NCI-H1930 (cell line): Measurements from ENCODE around the gene ARID1A.
"Not testable (repeated sequence)": the region's sequence is repeated elsewhere in the genome, so short reads cannot be mapped to it uniquely, and the experiment has no call there.

ENCODE experiments used
- DNase-seq, 2 experiments: peaks; one replicate each; lab custom pipeline; 2025; lab: John Stamatoyannopoulos, UW

The ARID1A gene

DNA sequence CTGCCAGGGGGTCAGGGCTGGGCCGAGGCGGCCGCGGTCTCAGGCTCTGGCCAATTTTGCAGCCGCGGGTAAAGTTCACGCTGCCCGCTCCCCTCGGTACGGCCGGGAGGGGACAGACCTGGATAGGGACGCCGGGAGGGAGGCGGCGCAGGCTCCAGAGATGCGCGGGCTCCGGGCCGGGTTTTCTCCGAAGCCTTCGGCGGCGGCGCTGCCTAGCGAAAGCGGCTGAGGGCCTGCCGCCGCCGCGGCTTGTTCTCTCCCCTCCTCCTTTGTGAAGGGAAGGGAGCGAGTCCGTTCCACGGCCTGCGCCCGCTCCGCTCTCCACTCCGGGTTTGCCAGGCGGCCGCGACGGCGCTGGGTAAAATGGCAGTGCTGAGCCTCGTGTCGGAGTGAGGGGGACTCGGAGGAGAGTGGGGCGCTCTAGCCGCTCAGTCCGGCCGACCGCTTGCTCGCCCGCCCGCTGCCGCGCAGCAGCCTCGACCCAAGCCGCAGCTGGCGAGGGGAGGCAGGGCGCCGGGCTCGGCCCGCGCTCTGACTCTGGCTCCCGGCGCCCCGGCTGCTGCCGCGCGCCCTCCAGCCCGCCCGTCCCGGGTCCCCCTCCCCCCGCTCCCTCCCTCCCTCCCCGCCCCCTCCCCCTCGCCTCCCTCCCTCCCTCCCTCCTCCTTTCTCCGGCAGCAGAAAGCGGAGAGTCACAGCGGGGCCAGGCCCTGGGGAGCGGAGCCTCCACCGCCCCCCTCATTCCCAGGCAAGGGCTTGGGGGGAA lies at the start of gene ARID1A:
ARID1A (plus strand) TSS at position 660 of the 763 bp plus-strand sequence. CDS start 389 bp downstream, outside the sequence.
- peak; percentile 88 to 93 for DNase-seq

DNA sequence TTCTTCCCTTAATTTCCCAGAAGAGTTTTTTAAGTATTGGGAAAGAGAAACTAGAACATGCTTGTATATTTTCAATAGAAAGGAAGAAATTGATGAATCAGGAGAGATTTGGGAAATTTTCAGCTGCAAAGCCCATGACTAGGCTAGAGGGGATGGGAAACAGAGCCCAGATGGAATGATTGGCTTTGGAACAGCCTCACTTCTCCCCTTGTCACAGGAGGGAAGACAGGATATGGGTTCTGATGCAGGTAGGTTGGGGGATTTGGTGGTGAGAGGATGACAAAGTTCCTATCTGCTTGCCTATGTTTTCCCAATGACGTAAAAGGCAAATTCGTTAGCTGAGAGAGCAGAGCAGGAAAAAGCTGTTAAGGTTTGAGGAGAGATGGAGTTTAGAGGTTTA lies 31.0 kb upstream of the ARID1A start:
- no peak for DNase-seq

DNA sequence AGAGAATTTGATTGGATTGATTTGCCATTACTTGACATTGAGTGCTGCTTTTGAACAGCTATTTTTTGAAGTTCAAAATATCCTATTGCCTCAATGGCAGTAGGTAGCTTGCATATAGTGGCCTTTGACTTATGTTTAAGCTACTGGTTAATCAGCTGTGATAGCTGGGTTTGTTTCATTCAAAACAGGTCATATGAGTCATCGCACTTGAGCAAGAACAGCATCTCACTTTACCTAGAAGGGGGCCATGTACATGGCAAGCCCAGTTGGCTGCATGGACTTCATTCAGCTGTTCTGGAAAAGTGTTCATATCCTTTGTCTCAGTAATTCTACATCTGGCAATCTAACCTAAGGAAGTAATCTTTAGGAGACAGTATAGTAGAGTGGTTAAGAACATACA lies 29.0 kb upstream of the ARID1A start:
- DNase-seq: no peak

DNA sequence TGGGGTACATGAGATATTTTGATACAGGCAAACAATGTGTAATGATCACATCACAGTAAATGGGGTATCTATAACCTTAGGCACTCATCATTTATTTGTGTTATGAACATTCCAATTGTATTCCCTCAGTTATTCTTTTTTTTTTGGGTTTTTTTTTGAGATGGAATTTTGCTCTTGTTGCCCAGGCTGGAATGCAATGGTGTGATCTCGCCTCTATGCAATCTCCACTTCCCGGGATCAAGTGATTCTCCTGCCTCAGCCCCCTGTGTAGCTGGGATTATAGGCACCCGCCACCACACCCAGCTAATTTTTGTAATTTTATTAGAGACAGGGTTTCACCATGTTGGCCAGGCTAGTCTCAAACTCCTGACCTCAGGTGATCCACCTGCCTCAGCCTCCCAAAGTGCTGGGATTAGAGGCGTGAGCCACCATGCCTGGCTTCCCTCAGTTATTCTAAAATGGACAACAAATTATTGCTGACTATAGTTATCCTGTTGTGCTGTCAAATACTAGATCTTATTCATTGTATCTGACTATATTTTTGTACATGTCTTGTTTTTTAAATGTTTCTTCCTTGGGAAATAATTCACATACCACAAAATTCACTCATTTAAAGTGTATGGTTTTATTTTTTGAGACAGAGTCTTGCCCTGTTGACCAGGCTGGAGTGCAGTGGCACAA lies 27.6 kb upstream of the ARID1A start:
- not testable (repeated sequence) for DNase-seq

DNA sequence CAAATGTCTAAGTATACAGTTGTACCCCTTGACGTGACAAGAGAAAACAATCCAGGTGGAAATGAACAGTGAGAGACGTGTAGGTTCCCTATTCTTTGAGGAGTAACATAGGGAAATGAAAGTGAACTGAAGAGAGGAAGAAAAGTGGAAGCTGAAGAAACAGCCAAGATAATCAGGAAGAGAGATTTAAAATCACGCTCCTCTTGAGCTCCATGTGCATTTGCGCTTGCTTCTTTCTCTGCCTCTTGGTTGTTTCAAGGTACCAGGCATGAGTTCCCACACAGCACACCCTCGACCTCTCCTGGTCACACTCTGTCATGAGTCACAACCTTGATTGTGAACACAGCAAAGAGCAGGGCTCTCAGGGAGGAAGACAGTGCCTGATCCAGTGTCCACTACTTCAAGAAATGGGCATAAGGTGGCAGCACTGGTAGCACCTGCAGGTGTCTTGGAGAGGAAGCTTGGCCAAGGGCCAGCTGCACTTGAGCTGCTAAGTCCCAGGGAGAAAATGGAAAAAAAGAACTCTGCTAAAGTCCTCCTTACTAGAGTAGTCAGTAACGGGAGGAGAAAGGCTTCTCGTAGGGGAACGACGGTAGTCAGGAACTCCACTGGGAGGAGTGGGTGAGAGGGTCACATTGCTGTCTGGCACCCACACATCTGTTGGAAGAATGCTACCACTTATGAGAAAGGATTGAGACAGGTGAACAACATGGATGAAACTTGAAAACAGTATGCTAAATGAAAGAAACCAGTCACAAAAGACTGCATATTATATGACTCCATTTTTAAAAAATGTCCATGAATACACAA lies 18.3 kb upstream of the ARID1A start:
- DNase-seq: peak in 1 of 2 experiments; percentile 37

DNA sequence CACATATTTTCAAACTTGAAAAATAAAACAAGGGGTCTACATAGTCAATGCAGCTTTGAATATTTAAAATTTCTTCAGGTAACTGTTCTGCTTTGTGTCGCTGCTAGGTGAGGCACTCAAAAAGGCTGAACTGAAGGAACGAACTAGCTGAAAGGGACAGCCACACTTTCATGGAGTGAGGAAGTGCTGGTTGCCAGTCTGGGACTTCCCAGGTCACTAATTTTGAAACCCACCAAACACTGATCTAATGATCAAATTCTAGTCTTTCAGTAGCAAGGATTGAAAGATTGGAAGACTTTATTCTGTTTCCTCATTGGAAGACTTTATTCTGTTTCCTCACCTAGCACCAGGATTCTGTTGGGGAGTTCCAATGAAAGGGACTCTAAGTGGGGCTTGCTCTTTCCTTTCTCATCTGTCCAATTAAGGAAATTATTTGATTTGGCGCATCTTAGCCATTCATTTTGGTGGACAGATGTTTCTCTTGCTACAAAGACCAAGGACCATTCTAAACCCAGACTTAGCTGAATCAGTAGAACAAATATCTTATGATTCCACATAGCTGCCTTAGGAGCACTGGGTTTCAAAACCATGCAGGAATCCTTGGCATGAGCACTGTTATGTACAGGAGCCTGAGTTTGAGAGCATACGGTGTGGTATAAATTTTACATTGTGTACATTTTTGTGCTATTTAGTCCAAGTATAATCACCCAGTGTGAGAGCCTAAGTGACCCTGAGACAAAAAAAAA lies 10.9 kb upstream of the ARID1A start:
- DNase-seq: no peak

DNA sequence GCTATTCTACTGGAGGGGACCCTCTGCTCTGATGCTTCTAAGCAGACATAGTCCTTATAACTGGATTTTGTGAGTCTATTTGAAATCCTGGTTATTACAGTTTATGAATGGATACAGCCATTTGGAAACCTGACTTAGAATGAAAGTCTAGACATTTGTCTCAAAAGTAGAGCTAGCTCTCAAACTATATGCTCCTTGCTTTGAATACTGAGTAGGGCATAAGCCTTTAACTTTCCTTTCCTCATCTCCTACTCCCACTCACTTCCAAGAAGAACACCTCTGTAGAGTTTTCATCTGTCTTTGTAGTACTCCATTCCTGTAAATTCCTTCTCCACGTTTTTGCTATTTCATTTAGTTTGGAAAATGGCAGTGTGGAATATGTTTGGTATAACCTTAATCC lies 9.0 kb upstream of the ARID1A start:
- no peak for DNase-seq

DNA sequence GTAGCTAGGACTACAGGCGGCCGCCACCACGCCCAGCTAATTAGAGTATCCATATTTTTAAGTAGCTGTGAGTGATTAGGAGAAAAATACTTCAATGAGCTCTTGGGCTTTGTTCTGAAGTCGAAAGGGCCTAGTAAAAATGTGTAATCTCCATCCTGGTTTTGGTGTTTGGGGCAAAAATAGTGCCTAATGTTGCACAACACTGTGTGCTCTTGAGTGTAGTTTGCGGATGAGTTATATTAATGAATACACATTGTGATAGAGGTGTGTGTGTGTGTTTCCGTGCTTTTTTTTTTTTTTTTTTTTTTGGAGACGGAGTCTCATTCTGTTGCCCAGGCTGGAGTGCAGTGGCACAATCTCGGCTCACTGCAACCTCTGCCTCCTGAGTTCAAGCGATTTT lies 6.3 kb upstream of the ARID1A start:
- DNase-seq: no peak

DNA sequence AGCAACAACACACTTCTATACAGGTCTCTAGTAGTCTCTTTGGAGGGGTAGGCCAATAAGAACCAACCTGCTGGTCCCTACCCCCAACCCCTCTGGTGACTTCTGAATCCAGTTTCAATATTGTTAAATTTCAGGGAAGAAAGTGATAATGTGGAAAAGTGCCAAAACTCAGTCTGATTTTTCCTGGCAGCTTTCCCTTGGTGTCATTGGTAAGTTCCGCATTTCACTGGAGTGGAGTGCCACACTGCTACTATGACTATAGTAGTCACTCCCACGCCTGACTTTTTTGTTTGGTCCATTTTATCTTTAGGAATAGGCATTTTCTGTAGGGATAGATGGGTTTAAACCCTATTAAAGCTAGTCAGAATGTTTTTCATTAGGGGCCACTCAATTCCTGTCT lies 5.7 kb upstream of the ARID1A start:
- no peak for DNase-seq

DNA sequence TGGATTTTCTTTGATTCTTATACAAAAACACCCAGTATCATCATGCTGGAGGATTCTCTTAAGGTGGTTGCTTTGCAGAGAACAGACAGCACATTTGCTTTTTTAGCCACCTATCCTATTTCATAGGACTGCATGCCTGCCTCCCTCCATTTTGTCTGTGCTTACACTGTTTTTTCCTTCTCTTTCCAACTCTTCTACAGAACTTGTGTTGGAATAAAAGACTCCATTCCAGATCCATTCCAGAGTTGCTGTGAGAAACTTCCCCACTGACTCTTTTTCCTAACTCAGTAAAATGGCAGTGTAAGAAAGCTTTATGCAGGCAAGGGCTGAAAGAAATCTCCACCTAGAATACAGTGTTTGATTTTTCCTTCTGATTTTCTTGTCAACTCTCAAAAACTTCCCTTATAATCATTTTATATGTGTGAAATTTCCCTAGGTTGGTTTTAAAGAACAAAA lies 5.2 kb upstream of the ARID1A start:
- no peak for DNase-seq

DNA sequence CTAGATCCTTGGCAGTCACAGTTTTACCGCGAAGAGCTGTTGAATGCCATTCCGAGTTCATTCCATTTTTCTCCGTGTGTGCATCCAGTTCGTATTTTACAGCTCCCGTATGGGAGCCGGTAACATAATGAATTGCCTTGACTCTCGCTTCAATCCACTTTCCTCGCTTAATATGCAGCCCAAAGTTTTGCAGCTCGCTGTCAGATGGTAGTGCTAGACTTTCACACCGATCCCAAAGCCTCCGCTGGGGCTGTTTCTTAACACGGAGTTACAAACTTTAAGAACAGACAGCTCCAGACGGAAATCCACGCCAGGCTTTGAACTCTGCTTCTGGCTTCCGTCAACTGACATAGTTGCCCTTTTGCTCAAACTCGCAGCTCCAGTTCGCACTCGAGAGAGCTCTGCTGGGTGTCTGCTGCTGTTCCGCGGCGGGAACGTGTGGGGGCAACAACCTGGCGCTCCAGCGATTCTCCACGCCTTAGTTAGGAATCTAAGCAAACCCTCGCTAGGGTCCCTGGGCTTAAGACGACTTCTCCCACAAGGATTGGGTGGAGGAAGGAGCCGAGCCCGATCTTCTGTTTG lies 3.5 kb upstream of the ARID1A start:
- peak; percentile 74 to 87 for DNase-seq

DNA sequence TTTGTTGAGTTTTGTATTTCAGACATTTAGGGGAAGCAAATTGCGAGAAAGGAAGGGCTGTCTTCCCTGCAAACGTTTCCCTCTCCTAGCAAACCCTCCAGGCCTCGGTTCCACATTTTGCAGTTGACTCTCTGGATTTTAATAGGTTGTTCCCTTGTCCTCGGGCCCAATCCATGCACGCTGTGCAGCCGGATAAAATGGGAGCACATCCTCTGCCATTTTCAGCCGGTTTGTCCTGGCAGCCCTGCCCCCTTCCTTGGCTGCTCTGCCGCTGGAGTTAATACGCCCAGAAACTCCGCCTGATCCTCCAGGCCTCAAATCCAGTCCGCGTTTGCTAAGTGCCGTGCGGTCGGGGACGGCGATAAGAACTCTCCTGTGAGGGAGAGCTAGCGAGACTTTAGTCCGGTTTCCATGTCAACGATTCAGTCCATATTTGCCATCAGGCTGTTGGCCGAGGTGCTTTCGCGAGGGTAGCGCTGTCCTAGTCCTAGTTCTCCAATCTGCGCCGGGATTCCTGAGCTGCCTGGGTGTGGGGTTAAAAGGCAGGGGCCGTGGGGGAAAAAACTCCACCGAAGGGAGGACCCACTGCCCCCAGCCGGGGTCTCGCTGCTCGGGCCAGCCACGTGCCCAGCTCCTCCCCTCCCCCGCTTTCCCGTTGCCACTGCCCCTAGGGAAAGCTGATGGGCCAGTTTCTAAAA lies 2.9 kb upstream of the ARID1A start:
- peak; percentile 93 to 94 for DNase-seq

DNA sequence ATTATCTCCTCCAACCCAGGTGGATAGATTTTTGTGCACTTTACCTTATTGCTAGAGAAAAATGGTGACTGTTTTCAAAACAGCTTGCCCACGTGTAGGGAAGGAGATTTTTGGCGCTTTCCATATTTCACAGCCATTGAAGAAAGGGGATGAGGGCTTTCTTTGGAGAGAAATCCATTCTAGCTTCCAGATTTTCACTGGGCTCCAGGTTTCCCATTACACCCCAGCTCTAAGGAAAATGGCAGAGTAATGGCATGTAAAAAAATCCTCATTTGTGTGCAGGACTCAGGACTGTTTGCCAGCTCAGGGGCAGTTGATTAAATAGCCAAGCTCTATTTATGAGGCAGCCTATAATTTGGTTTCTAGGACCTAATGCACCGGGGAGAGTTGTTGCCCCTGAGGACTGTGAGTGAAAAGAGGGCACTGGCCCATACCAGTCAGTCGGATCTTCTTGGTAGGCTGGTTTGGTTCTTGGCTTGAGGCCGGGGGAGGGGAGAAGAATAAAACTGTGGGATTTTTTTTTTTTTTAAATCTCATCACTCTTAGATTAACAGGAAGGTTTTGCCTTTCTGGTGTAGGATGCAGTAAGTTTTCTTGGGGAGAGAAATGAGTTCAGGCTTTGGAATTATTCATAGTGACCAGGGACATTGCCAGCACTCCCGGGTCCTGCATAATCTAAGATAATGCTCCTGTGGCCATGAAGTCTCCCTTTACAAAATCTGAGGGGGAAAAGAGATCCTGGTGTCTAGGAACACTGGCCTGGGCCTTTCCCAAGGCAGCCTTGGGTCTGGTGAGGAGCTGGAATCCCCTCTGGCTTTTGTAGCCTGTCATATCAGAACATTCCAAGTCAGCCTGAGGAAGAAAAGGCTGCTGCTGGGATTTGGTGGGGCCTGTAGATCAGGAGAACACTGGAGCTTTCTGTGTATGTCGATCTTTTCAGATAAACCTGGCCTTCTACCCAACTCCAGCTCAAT lies 1.9 kb upstream of the ARID1A start:
- DNase-seq: no peak

DNA sequence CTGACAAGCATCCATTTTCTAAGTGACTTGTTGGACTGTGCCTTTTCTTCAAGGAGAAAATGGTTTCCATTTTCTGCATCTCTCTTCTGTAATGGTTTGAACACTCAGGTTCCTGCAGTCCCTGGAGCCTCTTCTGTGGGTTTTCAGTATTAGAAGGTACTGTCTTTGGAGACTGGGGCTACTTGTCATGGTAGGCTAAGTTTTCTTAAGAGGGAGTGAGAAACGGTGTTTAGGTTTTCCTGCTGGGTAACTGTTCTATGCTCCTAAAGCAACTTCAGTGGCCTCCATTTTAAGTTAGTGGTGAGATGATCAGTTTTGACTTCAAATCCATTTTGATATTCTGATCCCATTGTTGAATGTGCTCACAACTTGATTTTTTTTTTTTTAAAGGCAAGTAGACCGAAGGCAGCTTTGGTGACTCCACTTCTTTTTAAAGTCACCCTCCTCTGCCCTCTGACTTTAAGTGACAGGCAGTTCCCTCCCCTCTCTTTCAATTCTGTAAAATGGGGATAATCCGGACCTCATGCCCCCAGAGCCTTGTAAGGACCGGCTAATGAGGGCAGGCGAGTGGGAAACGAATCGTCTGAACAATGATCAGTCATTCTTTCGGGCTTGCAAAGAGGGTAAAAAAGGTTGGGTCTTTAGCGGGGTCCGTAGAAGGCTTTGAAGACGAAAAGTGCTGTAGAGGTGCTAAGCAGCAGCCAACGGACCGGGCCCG lies 1.0 kb upstream of the ARID1A start:
- no peak for DNase-seq

DNA sequence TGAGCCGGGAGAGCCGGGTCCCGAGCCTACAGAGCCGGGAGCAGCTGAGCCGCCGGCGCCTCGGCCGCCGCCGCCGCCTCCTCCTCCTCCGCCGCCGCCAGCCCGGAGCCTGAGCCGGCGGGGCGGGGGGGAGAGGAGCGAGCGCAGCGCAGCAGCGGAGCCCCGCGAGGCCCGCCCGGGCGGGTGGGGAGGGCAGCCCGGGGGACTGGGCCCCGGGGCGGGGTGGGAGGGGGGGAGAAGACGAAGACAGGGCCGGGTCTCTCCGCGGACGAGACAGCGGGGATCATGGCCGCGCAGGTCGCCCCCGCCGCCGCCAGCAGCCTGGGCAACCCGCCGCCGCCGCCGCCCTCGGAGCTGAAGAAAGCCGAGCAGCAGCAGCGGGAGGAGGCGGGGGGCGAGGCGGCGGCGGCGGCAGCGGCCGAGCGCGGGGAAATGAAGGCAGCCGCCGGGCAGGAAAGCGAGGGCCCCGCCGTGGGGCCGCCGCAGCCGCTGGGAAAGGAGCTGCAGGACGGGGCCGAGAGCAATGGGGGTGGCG lies 371 bp downstream of the ARID1A start:
- DNase-seq: peak in 1 of 2 experiments; percentile 61

DNA sequence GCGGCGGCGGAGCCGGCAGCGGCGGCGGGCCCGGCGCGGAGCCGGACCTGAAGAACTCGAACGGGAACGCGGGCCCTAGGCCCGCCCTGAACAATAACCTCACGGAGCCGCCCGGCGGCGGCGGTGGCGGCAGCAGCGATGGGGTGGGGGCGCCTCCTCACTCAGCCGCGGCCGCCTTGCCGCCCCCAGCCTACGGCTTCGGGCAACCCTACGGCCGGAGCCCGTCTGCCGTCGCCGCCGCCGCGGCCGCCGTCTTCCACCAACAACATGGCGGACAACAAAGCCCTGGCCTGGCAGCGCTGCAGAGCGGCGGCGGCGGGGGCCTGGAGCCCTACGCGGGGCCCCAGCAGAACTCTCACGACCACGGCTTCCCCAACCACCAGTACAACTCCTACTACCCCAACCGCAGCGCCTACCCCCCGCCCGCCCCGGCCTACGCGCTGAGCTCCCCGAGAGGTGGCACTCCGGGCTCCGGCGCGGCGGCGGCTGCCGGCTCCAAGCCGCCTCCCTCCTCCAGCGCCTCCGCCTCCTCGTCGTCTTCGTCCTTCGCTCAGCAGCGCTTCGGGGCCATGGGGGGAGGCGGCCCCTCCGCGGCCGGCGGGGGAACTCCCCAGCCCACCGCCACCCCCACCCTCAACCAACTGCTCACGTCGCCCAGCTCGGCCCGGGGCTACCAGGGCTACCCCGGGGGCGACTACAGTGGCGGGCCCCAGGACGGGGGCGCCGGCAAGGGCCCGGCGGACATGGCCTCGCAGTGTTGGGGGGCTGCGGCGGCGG lies 1.0 kb downstream of the ARID1A start:
- no peak for DNase-seq

DNA sequence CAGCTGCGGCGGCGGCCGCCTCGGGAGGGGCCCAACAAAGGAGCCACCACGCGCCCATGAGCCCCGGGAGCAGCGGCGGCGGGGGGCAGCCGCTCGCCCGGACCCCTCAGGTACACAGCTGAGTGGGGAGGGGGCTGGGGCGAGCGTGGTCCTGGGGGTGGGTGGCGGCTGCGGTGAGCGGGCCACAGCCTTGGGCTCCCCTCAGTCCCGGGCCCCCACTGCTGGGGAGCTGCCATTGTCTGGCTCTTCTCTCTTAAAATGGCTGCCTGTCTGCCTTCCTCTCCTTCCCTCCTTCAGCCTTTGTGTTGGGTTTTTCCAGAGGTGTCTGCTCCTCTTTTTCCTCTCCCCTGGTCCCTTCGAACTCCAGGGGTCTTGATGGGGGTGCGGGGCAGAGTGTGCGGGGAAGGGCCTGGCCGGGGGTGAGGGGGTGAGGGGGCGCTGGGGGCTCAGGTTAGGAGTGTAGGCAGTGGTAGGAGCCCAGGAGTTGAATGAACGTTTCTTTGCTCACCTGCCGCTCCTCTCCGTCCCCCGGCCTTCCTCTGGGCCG lies 1.7 kb downstream of the ARID1A start:
- DNase-seq: no peak
